Activated T-cell treated with anti-CD3 and anti-CD28 coated beads, Interleukin-2, amount 50 U/mL, for 1 hour (primary cell): ENCODE results near the gene NALCN.

ENCODE experiments used
- DNase-seq: peaks from one replicate; pipeline ENCODE4 v3.0.0-alpha.2; 2020

Gene NALCN

GRCh38 chr13:101185606-101186005 is 230.7 kb downstream of the NALCN start:
- DNase-seq, result no peak

GRCh38 chr13:101181076-101181685 is 235.1 kb downstream of the NALCN start:
- no peak for DNase-seq

- no peak for DNase-seq
Observed at GRCh38 chr13:101179021-101179420, 237.3 kb downstream of the NALCN start.

- no peak for DNase-seq
Observed at GRCh38 chr13:101178406-101178805, 237.9 kb downstream of the NALCN start.

- no peak for DNase-seq
Observed at GRCh38 chr13:101170306-101170705, 246.0 kb downstream of the NALCN start.

- no peak for DNase-seq
Observed at GRCh38 chr13:101157261-101157660, 259.0 kb downstream of the NALCN start.

GRCh38 chr13:101155920-101156319 is 260.4 kb downstream of the NALCN start:
- DNase-seq, result no peak

GRCh38 chr13:101152184-101152583 is 264.1 kb downstream of the NALCN start:
- DNase-seq, result no peak

GRCh38 chr13:101150998-101151397 is 265.3 kb downstream of the NALCN start:
- no peak for DNase-seq

- DNase-seq, result no peak
Observed at GRCh38 chr13:101149735-101150384, 266.4 kb downstream of the NALCN start.

- no peak for DNase-seq
Observed at GRCh38 chr13:101146101-101146898, 270.0 kb downstream of the NALCN start.

- no peak for DNase-seq
Observed at GRCh38 chr13:101144808-101145419, 271.4 kb downstream of the NALCN start.

- DNase-seq, result no peak
Observed at GRCh38 chr13:101140936-101141335, 275.4 kb downstream of the NALCN start.

- DNase-seq, result no peak
Observed at GRCh38 chr13:101140087-101140770, 276.1 kb downstream of the NALCN start.

- no peak for DNase-seq
Observed at GRCh38 chr13:101139081-101139480, 277.2 kb downstream of the NALCN start.

- no peak for DNase-seq
Observed at GRCh38 chr13:101127741-101128353, 288.5 kb downstream of the NALCN start.

GRCh38 chr13:101123028-101123427 is 293.3 kb downstream of the NALCN start:
- DNase-seq, result no peak

- no peak for DNase-seq
Observed at GRCh38 chr13:101121608-101122007, 294.7 kb downstream of the NALCN start.

- no peak for DNase-seq
Observed at GRCh38 chr13:101120007-101120406, 296.3 kb downstream of the NALCN start.

GRCh38 chr13:101116826-101117225 is 299.5 kb downstream of the NALCN start:
- no peak for DNase-seq

- no peak for DNase-seq
Observed at GRCh38 chr13:101116341-101116740, 300.0 kb downstream of the NALCN start.

GRCh38 chr13:101115762-101116171 is 300.5 kb downstream of the NALCN start:
- DNase-seq, result no peak

- DNase-seq, result no peak
Observed at GRCh38 chr13:101111894-101112293, 304.4 kb downstream of the NALCN start.
